Activated naive CD4-positive, alpha-beta T cell treated with anti-CD3 and anti-CD28 coated beads, Interleukin-2, amount 50 U/mL, for 72 hours (primary cell): ENCODE results near the gene KRTAP5-7. TPM values are rescaled to one million over a fixed set of nuclear protein-coding genes. Genes with fewer than 3 reads are reported as not detected.
"Not testable (repeated sequence)": the region's sequence is repeated elsewhere in the genome, so short reads cannot be mapped to it uniquely, and the experiment has no call there.

ENCODE experiments used
- ATAC-seq, 2 donors: fragments of 150-1000 bp; cut with Tn5 transposase; 2 replicates each; pipeline ENCODE4 v1.10.0; 2021; ENCODE audit warnings: mild to moderate bottlenecking in 2 of 2, moderate library complexity in 2 of 2
- DNase-seq, 2 donors: peaks; one replicate each; pipeline ENCODE4 v3.0.0; 2021 to 2022; ENCODE audit warnings: low spot score in 2 of 2
- H3K27ac Mint-ChIP-seq, 2 donors: one replicate each; pipeline ENCODE4 v1.8.0; 2022; ENCODE audit warnings: mild to moderate bottlenecking in 2 of 2, mixed read lengths in 2 of 2
- H3K36me3 Mint-ChIP-seq, 2 donors: one replicate each; pipeline ENCODE4 v1.8.0; 2022; ENCODE audit warnings: mixed read lengths in 2 of 2
- H3K9me3 Mint-ChIP-seq, 2 donors: one replicate each; pipeline ENCODE4 v1.8.0; 2022; ENCODE audit warnings: mixed read lengths in 2 of 2
- total RNA-seq, 2 donors: library from RNA; stranded (reverse); gene quantifications; one replicate each; pipeline ENCODE4 v1.2.3, GENCODE V29; 2022

The KRTAP5-7 gene
- total RNA-seq, 2 donors from 2014 or later: not detected

DNA sequence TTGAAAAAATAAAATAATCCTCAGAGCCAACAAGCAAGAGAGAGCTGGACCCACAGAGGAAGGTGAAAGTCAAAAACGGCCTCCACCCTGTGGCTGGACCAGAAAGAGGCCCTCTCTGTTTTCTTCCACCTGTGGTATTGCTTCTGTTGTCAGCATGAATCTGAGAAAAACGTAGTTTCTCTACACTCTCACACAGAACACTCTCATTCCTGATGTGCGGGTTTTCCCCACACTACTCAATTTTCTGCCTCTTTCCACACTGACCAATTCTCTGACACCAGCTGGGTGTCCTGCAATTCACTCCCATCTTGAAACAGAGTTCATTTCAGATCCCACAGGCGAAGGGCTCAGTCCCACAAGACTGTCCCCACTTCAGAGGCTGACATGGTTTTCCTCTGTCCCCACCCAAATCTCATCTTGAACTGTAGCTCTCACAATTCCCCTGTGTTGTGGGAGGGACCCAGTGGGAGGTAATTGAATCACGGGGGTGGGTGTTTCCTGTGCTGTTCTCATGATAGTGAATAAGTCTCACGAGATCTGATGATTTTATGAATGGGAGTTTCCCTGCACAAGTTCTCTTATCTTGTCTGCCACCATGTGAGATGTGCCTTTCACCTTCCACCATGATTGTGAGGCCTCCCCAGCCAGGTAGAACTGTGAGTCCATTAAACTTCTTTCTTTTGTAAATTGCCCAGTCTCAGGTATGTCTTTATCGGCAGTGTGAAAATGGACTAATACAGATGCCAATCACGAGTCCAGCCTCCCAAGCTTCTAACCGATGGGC is 13.6 kb downstream of the KRTAP5-7 start:
- peak; percentile 50 to 56 for ATAC-seq
- not testable (repeated sequence) for DNase-seq
- peaks cover 11 to 16% of the 10 kb centered on the region in 2 donors for H3K9me3 Mint-ChIP-seq
- H3K27ac Mint-ChIP-seq: peak overlapping the region in 1 of 2 donors; percentile 26
- H3K36me3 Mint-ChIP-seq: peaks cover 15 to 20% of the 10 kb centered on the region in 2 donors

DNA sequence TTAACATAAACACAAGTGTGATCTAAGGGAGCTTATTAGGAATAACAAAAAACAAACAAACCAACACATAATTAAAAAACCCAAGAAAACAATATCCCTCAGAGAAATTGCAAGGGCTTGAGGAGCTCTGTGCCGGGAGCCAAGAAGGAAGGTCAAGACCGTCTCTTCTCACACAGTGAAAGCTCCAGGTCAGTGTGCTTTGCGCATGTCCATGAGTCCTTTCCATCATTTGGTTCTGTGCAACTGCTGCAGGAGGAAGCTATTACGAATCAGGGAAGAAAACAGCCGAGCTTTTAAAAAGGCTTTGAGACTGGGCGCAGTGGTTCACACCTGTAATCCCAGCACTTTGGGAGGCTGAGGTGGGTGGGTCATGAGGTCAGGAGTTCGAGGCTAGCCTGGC is 15.3 kb downstream of the KRTAP5-7 start:
- H3K36me3 Mint-ChIP-seq: peaks cover 11 to 20% of the 10 kb centered on the region in 2 donors
- no peak for ATAC-seq
- H3K27ac Mint-ChIP-seq: peak overlapping the region in 1 of 2 donors; percentile 58
- no peak for DNase-seq
- H3K9me3 Mint-ChIP-seq: peaks cover 11 to 16% of the 10 kb centered on the region in 2 donors

DNA sequence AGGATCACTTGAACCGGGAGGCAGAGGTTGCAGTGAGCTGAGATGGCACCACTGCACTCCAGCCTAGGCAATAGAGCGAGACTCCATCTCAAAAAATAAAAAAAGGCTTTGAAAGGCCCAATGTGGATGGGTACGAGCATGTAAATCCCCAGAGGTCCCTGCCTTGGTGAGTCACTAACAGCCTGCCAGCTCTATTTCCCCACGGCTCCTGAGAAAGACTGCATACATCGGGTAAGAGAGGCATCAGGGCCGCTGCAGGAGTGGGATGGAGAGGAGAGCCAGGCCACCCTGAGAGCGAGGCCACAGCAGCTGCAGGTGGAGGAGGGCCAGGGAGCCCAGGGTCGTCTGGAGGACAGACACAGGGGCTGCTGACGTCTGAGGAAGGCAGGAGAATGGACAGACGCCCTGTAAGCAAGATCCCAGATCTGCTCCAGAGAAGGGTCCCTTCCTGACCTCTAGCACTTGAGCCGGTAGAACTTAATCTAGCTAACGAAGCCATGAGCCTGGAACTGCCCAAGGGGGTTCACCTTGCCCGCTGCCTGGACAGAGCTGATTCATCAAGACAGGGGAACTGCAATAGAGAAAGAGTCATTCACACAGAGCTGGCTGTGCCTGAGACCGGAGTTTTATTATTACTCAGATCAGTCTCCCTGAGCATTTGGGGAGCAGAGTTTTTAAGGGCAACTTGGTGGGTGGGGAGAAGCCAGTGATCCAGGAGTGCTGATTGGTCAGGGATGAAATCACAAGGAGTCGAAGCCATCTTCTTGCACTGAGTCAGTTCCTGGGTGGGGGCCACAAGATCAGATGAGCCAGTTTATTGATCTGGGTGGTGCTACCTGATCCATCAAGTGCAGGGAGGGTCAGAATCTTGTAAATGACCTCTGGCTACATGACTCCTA is 16.1 kb downstream of the KRTAP5-7 start:
- peaks cover 11 to 20% of the 10 kb centered on the region in 2 donors for H3K36me3 Mint-ChIP-seq
- DNase-seq (peak in 1 of 2 donors; percentile 63), ATAC-seq (peak; percentile 28 to 82)
- peak overlapping the region; percentile 31 to 58 for H3K27ac Mint-ChIP-seq
- peaks cover 11 to 16% of the 10 kb centered on the region in 2 donors for H3K9me3 Mint-ChIP-seq

DNA sequence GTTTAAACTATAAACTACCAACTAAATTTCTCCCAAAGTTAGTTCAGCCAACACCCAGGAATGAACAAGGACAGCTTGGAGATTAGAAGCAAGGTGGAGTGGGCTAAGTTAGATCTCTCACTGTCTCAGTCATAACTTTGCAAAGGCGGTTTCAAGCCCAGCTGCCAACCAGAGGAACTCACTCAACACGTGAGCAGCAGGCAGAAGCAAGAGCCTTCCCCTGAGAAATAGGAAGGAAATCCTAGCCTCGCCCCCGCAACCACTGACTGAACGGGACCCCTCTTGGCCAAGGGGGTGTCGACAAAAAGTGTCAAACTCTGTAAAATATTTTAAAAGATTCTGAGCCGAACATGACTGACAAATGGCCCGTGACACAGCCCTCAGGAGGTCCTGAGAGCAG is 16.8 kb downstream of the KRTAP5-7 start:
- peaks cover 11 to 16% of the 10 kb centered on the region in 2 donors for H3K9me3 Mint-ChIP-seq
- no peak for DNase-seq
- H3K27ac Mint-ChIP-seq: peak overlapping the region in 1 of 2 donors; percentile 32
- ATAC-seq: peak in 1 of 2 donors; percentile 20
- H3K36me3 Mint-ChIP-seq: peaks cover 11 to 20% of the 10 kb centered on the region in 2 donors

DNA sequence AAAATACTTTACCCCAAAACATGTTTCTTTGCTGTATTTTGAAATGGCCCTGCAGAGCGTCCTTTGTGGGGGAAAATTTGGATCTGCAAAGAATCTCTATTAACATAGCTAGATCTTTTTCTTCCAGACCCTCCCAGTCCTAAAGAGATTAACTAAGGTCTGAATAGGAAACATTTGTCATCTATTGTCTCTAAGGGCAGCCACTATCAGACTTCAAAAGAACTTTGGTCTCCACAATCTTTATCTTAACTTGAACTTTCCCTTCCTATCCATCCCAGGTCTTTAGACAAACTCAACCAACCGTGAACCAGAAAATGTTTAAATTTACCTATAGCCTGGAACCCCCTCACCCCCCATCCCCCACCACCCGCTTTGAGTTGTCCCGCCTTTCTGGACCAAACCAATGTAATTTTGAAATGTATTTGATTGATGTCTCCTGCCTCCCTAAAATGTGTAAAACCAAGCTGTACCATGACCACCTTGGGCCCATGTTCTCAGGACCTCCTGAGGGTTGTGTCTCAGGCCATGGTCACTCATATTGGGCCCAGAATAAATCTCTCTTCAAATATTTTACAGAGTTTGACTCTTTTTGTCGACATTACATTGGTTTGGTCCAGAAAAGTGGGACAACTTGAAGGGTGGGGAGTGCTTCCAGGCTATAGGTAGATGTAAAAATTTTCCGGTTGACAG is 17.6 kb downstream of the KRTAP5-7 start:
- H3K9me3 Mint-ChIP-seq: peaks cover 11 to 16% of the 10 kb centered on the region in 2 donors
- DNase-seq (no peak), ATAC-seq (no peak)
- peak overlapping the region in 1 of 2 donors; percentile 32 for H3K27ac Mint-ChIP-seq
- peaks cover 11 to 20% of the 10 kb centered on the region in 2 donors for H3K36me3 Mint-ChIP-seq

DNA sequence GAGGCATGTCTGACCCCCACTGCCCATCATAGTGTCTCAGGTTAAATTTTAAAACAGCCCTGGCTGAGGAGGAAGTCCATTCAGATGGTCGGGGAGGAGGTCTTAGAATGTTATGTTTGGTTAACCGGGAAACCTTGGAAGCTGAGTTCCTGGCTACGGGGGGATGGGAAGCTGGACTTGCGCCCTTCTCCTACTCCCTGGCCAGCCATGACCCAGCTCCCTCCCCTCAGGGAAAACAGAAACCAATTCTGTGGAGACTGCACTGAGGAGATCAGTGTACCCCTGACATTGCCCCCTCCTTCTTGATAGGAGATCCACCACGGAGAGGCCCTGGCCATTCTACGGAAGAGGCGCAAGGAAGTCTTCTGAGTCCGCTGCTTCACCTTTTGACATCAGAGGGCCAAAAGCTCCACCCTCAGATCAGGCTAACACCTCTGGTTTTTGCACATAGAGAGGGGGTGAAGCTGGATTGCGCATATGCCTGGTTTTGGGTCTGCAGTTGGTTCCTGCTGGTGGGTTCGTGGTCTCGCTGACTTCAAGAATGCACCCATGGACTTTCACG is 18.4 kb downstream of the KRTAP5-7 start:
- DNase-seq (no peak), ATAC-seq (no peak)
- peaks cover 11 to 20% of the 10 kb centered on the region in 2 donors for H3K36me3 Mint-ChIP-seq
- peaks cover 11 to 16% of the 10 kb centered on the region in 2 donors for H3K9me3 Mint-ChIP-seq
- no peak overlapping the region for H3K27ac Mint-ChIP-seq

DNA sequence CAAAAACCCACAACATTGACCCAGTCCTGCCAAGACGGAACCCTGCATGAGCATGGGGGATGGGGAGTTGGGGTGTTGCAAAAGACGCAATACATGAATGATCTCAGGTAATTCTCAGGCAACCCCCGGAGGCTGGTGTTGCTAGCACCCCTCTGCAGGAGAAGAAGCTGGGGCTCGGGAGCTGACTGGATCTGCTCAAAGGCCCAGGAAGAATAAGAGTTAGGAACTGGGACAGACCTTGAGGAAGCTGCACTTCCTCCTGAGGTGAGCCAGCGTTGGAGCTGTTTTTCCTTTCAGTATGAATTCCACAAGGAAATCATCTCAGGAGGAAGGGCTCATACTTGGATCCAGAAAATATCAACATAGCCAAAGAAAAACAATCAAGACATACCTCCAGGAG is 21.1 kb downstream of the KRTAP5-7 start, which contains the start of gene KRTAP5-9:
Gene KRTAP5-9 (plus strand): TSS at position 301 of the 400 bp plus-strand sequence. CDS start 238 bp downstream, outside the sequence.
- H3K36me3 Mint-ChIP-seq: peaks cover 0 to 3% of the 10 kb centered on the region in 2 donors
- ATAC-seq (no peak), DNase-seq (no peak)
- H3K27ac Mint-ChIP-seq: no peak within 1 kb of the TSS
- H3K9me3 Mint-ChIP-seq: no peaks in the 10 kb centered on the region

DNA sequence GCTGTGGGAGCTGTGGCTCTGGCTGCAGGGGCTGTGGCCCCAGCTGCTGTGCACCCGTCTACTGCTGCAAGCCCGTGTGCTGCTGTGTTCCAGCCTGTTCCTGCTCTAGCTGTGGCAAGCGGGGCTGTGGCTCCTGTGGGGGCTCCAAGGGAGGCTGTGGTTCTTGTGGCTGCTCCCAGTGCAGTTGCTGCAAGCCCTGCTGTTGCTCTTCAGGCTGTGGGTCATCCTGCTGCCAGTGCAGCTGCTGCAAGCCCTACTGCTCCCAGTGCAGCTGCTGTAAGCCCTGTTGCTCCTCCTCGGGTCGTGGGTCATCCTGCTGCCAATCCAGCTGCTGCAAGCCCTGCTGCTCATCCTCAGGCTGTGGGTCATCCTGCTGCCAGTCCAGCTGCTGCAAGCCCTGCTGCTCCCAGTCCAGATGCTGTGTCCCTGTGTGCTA is 21.7 kb downstream of the KRTAP5-7 start:
- H3K9me3 Mint-ChIP-seq: no peaks in the 10 kb centered on the region
- H3K27ac Mint-ChIP-seq: no peak overlapping the region
- no peaks in the 10 kb centered on the region for H3K36me3 Mint-ChIP-seq
- ATAC-seq (no peak), DNase-seq (no peak)

DNA sequence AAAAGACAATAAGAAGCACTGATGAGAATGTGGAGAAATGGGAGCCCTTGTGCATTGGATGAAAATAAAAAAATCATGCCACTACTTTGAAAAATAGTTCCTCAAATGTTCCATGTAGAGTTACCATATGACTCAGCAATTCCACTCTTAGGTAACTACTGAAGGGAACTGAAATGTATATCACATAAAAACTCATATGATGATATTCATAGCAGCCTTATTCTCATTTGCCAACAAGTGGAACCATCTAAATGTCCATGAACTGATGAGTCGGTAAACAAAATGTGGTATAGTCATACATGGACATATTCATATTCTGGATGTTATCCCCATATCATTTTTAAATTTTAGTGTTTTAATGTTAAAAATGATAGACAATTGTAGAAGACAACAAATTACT is 24.6 kb downstream of the KRTAP5-7 start:
- H3K36me3 Mint-ChIP-seq: no peaks in the 10 kb centered on the region
- no peak overlapping the region for H3K27ac Mint-ChIP-seq
- peak in 1 of 2 donors; percentile 61 for ATAC-seq

DNA sequence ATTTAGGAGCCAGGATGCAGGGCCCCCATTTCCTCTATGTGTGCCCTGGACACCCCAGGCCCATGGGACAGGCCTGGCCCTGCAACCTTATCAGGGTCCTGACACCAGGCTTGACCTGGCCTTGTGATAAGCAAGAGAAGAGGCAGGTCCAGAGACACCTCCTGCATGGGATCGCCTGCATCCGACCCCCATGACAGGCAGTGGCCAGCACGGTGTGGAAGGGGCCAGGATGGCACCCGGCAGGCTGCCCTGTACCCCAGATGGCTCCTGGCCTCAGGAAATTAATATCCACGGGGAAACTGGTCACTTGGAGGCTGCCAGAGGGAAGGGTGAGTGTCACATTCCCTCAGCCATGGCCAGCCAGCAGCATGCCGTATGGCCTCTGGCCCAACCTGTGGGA is 27.9 kb downstream of the KRTAP5-7 start:
- H3K36me3 Mint-ChIP-seq: no peaks in the 10 kb centered on the region
- no peaks in the 10 kb centered on the region for H3K9me3 Mint-ChIP-seq
- ATAC-seq (no peak), DNase-seq (no peak)
- no peak overlapping the region for H3K27ac Mint-ChIP-seq

More for the DNA sequence above, 24.6 kb downstream of the KRTAP5-7 start:
- no peak for DNase-seq
- no peaks in the 10 kb centered on the region for H3K9me3 Mint-ChIP-seq

DNA sequence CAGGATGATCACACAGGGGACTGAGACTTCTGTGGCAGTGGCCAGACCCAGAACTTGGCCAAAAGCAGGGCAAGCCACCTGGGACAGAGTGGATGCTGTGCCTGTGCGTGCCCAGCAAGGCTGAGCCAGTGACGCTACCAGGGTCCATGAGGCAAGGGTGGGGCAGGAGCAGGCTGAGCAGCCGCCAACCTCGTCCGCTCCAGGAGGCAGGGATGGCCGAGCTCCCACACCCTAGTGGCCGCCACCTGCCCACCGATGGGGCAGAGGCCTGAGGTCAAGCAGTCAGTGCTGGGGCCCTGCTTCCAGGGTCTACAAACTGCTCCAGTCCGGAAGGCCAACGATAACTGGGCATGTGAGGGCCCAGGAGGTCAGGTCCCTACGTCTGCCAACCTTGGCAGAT is 28.4 kb downstream of the KRTAP5-7 start:
- no peak for ATAC-seq

DNA sequence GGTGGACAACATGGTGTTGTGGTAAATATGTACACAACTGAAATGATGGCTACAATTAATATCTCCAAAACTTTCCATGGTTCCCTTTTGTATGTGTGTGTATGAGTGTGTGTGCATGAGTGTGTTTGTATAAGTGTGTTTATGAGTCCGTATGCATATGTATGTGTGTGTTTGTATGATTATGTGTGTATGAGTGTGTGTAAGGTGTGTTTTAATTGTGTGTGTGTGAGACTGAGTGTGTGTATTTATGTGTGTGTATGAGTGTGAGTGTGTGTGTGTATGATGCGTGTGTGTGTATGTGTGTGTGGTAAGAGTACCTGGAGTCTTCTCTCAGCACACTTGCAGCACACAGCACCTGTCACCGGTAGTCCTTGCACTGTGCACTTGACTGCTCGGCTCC is 29.0 kb downstream of the KRTAP5-7 start:
- no peak overlapping the region for H3K27ac Mint-ChIP-seq
- DNase-seq (no peak), ATAC-seq (no peak)
- no peaks in the 10 kb centered on the region for H3K9me3 Mint-ChIP-seq
- H3K36me3 Mint-ChIP-seq: no peaks in the 10 kb centered on the region

More for the DNA sequence above, 28.4 kb downstream of the KRTAP5-7 start:
- DNase-seq: no peak
- Mint-ChIP-seq H3K27ac (no peak overlapping the region), H3K36me3 (no peaks in the 10 kb centered on the region), H3K9me3 (no peaks in the 10 kb centered on the region)

DNA sequence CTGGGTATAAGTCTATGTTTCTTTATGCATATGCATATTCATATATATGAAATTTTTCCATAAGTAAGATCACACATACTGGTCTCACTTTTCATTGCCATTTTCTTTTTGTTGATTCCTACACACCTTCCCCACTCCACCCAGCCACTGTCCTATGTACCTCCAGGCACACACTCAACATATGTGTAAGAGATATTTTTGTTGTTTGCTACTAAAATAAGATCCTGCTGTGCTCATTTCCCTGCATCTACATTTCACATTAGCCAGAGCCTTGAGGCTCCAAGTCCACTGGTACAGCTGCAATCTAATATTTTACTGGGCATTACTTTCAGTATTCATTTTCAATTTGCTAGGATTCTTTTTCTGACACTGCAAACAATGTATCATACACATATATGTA is 30.2 kb downstream of the KRTAP5-7 start:
- ATAC-seq: no peak
- DNase-seq: no peak
- no peaks in the 10 kb centered on the region for H3K9me3 Mint-ChIP-seq
- H3K36me3 Mint-ChIP-seq: no peaks in the 10 kb centered on the region
- no peak overlapping the region for H3K27ac Mint-ChIP-seq

DNA sequence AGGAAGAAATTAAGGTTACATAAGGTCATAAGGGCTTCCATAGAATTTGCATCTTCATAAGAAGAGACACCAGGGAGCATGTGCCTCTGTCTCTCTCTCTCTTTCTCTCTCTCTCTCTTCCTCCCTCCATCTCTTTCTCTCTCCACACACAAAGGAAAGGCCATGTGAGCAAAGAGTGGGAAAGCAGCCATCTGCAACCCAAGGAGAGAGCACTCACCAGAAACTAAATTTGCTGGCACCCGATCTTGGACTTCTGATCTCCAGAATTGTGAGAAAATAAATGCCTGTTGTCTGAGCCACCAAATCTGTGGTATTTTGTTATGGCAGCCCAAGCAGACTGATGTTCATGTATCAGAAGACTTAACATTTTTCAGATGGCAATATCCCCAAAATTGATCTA is 31.9 kb downstream of the KRTAP5-7 start:
- Mint-ChIP-seq H3K9me3 (no peaks in the 10 kb centered on the region), H3K27ac (no peak overlapping the region), H3K36me3 (no peaks in the 10 kb centered on the region)
- ATAC-seq (no peak), DNase-seq (no peak)

DNA sequence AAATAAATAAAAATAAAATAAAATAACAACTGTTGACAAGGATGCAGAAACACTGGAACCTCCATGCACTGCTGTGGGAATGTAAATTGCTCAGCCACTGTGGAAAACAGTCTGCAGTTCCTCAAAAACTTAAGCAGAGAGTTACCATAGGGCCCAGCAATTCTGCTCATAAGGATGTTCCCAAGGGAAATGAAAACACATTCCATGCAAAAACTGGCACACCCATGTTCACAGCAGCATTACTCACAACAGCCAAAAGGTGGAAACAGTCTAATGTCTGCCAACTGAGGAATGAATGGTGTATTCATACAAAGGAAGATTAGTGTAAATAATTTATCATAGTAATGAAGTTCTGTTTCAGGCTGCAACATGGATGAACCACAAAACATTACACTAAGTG is 35.1 kb downstream of the KRTAP5-7 start:
- Mint-ChIP-seq H3K9me3 (no peaks in the 10 kb centered on the region), H3K27ac (no peak overlapping the region), H3K36me3 (no peaks in the 10 kb centered on the region)
- ATAC-seq (no peak), DNase-seq (no peak)

DNA sequence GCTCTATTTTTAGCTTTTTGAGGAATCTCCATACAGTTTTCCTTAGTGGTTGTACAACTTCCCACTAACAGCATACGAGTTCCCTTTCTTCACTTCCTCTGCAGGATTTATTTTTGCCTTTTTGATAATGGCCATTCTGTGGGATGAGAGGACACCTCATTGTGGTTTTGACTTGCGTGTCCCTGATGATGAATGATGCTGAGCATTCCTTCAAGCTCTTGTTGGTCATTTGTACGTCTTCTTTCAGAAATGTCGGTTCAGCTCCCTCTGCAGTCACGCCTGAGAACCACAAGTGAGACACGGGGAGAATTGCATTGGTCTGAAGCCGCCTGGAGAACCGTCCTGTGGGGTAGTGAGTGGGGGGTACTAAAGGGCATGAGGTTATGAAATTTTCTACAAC is 36.3 kb downstream of the KRTAP5-7 start:
- H3K27ac Mint-ChIP-seq: no peak overlapping the region
- ATAC-seq (peak; percentile 41 to 64), DNase-seq (peak in 1 of 2 donors; percentile 11)
- no peaks in the 10 kb centered on the region for H3K36me3 Mint-ChIP-seq
- H3K9me3 Mint-ChIP-seq: no peaks in the 10 kb centered on the region
